Stimulated activated CD4-positive, alpha-beta T cell treated with anti-CD3 and anti-CD28 coated beads, Interleukin-12 subunit alpha, Interleukin-12 subunit beta, amount 100 ng/mL, for 24 hours (primary cell): ENCODE data around the gene MYOG.

Source experiments
- DNase-seq, 2 experiments: peaks; one replicate each; pipeline ENCODE4 v3.0.0-alpha.2; 2020; ENCODE audit warnings: low read depth in 2 of 2

Gene MYOG

GRCh38 chr1:203085528-203086406 lies at the start of gene MYOG:
Gene MYOG, minus strand, starts transcription at chr1:203086012. Its CDS starts 51 bp downstream, at chr1:203085961.
- DNase-seq, result no peak

GRCh38 chr1:203133970-203134725 lies 48.3 kb upstream of the MYOG start:
- no peak for DNase-seq

- no peak for DNase-seq
Observed at GRCh38 chr1:203131548-203132200, 45.9 kb upstream of the MYOG start.

- DNase-seq, result no peak
Observed at GRCh38 chr1:203130358-203130985, 44.7 kb upstream of the MYOG start.

GRCh38 chr1:203129501-203130231 lies 43.9 kb upstream of the MYOG start:
- no peak for DNase-seq

- no peak for DNase-seq
Observed at GRCh38 chr1:203128716-203129500, 43.1 kb upstream of the MYOG start.

- no peak for DNase-seq
Observed at GRCh38 chr1:203128431-203128715, 42.6 kb upstream of the MYOG start.

GRCh38 chr1:203127666-203128430 lies 42.0 kb upstream of the MYOG start, which contains the start of gene ADORA1:
Gene ADORA1, plus strand, starts transcription at chr1:203127726. Its CDS starts 1,116 bp downstream, at chr1:203128842.
- DNase-seq, result no peak

GRCh38 chr1:203126866-203127665 lies 41.3 kb upstream of the MYOG start:
- DNase-seq, result no peak

- no peak for DNase-seq
Observed at GRCh38 chr1:203126151-203126865, 40.5 kb upstream of the MYOG start.

GRCh38 chr1:203124546-203125317 lies 38.9 kb upstream of the MYOG start:
- no peak for DNase-seq

GRCh38 chr1:203124011-203124410 lies 38.2 kb upstream of the MYOG start:
- DNase-seq, result no peak

- DNase-seq, result no peak
Observed at GRCh38 chr1:203122159-203122558, 36.3 kb upstream of the MYOG start.

- DNase-seq, result no peak
Observed at GRCh38 chr1:203121186-203122015, 35.6 kb upstream of the MYOG start.

GRCh38 chr1:203120325-203121153 lies 34.7 kb upstream of the MYOG start:
- no peak for DNase-seq
